Loucy (cell line): Measurements from ENCODE around the gene PFKL.

Experiments
- CTCF ChIP-seq: fragments of 200-600 bp; sonication (generic); conservative IDR thresholded peaks from 2 replicates; pipeline ENCODE4 v1.5.1; 2014; ENCODE audit warnings: mild to moderate bottlenecking, antibody characterized with exemption, low read length
- EZH2phosphoT487 ChIP-seq: fragments of 200-600 bp; IDR thresholded peaks from 2 replicates; pipeline ENCODE4 v1.6.1; 2018; ENCODE audit warnings: antibody characterized with exemption, mild to moderate bottlenecking, moderate library complexity, borderline replicate concordance

- TF ChIP-seq CTCF (no peak), EZH2phosphoT487 (no peak)
Observed at GRCh38 chr21:44262338-44263056, 37.4 kb upstream of the PFKL start.
